GM20000 (cell line): ENCODE measurements around the gene ADAMTS2.

Source experiments
- DNase-seq: peaks from one replicate; pipeline ENCODE4 v3.0.0; 2012; ENCODE audit warnings: low spot score
- TF ChIP-seq, protein P1 (sequence below): IDR thresholded peaks from 2 replicates; pipeline ENCODE4 v1.5.1; 2012; ENCODE audit warnings: mild to moderate bottlenecking, control low read depth; ENCODE audit errors: extremely low read depth, missing control alignments

ADAMTS2 gene

DNA sequence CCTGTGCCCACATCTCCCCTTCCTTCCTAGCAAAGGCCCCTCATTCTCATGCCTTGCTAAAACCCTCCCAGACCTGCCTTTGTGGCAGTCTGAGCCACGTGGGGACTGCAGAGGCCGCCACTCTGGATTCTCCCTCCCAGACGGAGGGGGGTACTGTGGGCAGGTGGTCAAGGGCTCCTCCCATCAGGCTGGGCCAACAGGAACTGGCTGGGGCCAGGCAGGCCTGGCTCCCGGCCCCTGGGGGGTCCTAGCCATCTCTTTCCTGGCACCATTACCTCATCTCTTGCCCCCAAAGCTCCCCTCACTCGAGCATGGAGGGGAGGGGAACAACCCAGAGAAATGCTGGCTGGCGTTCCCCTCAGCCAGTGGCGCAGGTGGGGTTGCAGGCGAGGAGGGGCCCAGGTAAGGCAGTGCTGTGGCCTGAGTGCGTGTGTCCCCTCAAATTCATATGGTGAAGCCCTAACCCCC, 196.5 kb downstream of the ADAMTS2 start:
- DNase-seq = no peak

DNA sequence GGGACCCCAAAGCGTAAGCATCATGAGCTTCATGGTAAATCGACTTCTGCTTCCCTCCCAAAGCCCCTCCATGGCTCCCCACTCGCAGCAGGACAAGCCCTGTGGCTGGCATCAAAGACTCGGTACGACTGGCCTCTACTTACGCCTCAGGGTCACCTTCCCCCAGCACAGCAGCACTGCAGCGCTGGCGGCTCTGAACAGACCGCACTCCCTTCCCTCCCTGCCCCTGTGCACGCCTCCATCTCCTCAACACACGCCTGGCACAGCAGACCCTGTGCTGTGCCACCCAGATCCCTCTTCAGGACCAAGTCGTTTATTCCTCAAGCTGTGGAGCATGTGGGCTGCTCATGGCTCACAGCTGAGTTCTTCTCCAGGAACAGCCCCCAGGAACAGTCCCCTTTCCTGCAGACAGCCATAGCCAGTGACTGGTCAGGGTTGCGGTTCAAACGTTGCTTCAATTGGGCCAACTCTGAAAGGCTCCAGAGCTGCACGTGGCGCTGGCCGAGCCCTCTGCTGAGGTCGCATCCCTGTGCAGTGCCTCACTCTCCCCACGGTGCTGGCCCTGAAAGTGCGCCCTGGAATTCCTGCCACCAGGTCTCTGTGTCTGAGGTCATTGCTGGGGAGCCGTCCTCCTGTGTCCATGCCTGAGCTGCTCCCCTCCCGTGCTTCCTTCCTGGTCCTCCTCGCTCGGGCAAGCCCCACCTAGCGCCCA, 197.1 kb downstream of the ADAMTS2 start:
- TF ChIP-seq, protein P1, sequence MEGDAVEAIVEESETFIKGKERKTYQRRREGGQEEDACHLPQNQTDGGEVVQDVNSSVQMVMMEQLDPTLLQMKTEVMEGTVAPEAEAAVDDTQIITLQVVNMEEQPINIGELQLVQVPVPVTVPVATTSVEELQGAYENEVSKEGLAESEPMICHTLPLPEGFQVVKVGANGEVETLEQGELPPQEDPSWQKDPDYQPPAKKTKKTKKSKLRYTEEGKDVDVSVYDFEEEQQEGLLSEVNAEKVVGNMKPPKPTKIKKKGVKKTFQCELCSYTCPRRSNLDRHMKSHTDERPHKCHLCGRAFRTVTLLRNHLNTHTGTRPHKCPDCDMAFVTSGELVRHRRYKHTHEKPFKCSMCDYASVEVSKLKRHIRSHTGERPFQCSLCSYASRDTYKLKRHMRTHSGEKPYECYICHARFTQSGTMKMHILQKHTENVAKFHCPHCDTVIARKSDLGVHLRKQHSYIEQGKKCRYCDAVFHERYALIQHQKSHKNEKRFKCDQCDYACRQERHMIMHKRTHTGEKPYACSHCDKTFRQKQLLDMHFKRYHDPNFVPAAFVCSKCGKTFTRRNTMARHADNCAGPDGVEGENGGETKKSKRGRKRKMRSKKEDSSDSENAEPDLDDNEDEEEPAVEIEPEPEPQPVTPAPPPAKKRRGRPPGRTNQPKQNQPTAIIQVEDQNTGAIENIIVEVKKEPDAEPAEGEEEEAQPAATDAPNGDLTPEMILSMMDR = no peak

More for the DNA sequence above, 196.5 kb downstream of the ADAMTS2 start:
- TF ChIP-seq, protein P1 = no peak

DNA sequence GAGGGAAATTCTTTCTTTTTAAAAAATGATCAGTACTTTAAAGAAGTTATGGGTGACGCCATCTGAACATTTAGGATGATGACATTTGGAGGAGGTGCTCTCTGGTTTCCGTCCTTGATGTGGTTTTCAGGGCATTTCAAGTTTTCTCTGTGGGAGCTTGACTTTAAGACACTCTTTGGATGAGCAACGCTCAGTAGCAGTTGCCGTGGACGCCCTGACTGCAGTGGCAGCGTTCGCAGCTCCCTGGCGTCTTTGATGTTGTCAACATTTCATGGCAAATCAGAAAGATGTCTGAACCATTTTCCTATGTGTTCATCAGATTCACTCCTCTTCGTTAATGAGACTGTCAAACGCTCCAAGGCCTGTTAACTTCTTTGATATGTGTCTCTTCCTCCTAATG, 199.0 kb downstream of the ADAMTS2 start:
- no peak for DNase-seq
- TF ChIP-seq, protein P1 = no peak

More for the DNA sequence above, 197.1 kb downstream of the ADAMTS2 start:
- DNase-seq = no peak

DNA sequence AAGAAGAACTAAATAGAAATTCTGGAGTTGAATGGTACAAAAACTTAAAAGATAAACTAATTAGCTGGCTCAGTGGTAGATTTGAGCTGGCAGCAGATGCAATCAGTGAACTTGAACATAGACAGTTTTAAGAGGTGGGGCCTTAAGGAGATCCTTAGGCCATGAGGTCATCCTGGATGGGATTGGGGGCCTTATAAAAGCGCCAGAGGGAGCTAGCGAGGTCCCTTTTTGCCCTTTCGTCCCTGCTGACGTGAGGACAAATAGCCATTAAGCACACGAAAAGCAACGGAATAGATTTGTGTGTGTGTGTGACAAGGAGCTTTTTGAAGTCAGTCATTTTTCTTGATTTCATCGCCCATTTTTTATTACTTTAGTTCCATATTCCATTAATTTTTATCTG, 201.8 kb downstream of the ADAMTS2 start:
- TF ChIP-seq, protein P1 = no peak
- no peak for DNase-seq

DNA sequence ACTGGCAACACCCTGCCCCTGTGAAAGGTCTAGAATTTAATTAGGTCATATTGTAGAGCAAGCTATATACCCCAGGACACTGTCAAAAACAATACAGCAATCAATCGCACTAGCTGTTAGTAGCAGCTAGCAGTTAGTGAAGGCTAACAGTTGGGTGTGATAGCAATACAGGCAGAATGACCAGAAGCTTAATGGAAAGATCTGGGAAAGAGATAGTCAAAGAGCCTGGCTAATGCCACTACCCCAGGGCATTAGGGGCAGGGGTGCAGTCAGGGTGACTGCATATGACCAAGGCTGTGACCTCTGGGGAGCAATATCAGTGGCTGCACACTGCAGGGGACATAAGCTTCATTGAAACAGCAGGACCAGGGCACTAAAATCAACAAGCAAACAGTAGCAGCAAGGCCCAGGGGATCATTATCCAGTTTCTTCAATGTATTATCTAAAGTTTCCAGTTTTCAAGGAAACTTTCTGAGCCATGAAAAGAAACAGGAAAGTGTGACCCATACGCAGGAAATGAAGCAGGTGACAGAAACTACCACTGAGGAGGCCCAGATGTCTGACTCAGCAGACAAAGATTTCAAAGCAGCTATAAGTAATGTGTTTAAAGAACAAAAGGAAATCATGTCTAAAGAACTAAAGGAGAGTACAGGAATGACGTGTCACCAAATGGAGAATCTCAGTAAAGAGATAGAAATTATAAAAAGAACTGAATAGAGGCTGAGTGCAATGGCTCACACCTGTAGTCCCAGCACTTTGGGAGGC, 202.6 kb downstream of the ADAMTS2 start:
- no peak for DNase-seq
- TF ChIP-seq, protein P1 = no peak

DNA sequence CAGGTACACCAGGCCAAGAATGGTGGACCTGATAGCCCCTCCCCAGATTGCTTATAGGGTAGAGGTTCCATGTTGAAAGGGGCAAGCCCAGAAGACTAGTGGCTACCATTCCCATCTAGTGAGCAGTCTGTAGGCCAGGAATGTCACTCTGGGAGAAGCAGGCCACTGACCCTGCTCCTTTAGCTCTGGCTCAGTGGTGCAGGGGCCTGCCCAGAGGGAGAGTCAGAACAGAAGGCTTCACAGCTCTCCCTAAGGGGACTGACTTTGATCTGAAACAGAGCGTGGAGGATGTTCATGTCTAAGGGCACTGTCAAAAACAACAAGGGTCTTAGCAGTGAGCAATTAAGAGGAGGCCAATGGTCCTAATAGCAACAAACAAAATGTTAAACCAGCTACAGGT, 203.4 kb downstream of the ADAMTS2 start:
- no peak for DNase-seq
- TF ChIP-seq, protein P1 = no peak

DNA sequence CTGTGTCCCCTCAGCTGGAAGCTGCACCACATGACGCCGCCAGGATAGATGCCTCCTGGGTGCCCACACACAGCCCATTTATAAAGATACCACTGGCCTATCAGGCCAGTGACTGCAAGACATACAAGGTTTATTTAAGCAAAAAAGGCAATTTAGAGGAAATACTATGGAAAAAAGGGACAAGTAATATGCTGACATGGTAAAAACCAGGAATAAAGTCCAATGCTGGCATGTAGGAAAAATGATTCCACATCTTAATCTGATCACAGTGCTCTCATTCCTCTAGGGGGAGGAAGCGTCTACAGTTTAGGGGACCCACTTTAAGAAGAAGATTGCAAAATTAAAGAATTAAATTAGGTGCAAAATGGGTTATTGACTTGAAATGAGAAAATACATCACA, 205.0 kb downstream of the ADAMTS2 start:
- DNase-seq = no peak
- TF ChIP-seq, protein P1 = no peak
